ENCODE measurements around the gene TNFRSF13B. TPM values are rescaled to one million over a fixed set of nuclear protein-coding genes. Genes with fewer than 3 reads are reported as not detected.
A peak's percentile ranks its signal among the peaks of the same experiment; 100 is the strongest.

The TNFRSF13B gene
- total and polyA plus RNA-seq, 8 donors, result 0.25 to 1.8 (median 1.1) TPM; not detected in 4

- intact Hi-C loops (cut with DNase I; ENCODE audit: low total_unique reads), result no loop called here
- WGBS, 5 donors, result 75 to 97% (median 82%) methylated on average over 4 to 5 of the region's 5 CpGs
- Histone ChIP-seq H3K4me1 (peaks cover 35 to 65% (median 52%) of the 10 kb centered on the region in 4 donors), H3K4me3 (no peak overlapping the region), H3K27ac (peak overlapping the region; percentile 72 to 86 (median 79)), H3K36me3 (no peaks in the 10 kb centered on the region), H3K9me3 (no peaks in the 10 kb centered on the region), H3K27me3 (no peaks in the 10 kb centered on the region)
- no peak for DNase-seq
- no peak for TF ChIP-seq CTCF (IDR thresholded peaks at IDR 0.05)
These were observed 47.5 kb upstream of the TNFRSF13B start for GRCh38 chr17:17019430-17019762.

- no peaks in the 10 kb centered on the region for H3K36me3 ChIP-seq
- H3K27ac ChIP-seq, result peak overlapping the region; percentile 72 to 86 (median 79)
- peak; percentile 86 to 95 for DNase-seq
- H3K27me3 ChIP-seq, result no peaks in the 10 kb centered on the region
- intact Hi-C loops (cut with DNase I; ENCODE audit: low total_unique reads), result no loop called here
- TF ChIP-seq POLR2AphosphoS5 (IDR thresholded peaks at IDR 0.05) (peak; percentile 21 to 82 (median 82)), POLR2A (IDR thresholded peaks at IDR 0.05) (no peak), CTCF (IDR thresholded peaks at IDR 0.05) (no peak)
- H3K9me3 ChIP-seq, result no peaks in the 10 kb centered on the region
- 53 to 80% (median 60%) methylated on average over 10 of the region's 10 CpGs for WGBS, 5 donors
- H3K4me1 ChIP-seq, result peaks cover 35 to 67% (median 52%) of the 10 kb centered on the region in 4 donors
- H3K4me3 ChIP-seq, result no peak overlapping the region
These were observed 46.9 kb upstream of the TNFRSF13B start for GRCh38 chr17:17018612-17019429.

DNA sequence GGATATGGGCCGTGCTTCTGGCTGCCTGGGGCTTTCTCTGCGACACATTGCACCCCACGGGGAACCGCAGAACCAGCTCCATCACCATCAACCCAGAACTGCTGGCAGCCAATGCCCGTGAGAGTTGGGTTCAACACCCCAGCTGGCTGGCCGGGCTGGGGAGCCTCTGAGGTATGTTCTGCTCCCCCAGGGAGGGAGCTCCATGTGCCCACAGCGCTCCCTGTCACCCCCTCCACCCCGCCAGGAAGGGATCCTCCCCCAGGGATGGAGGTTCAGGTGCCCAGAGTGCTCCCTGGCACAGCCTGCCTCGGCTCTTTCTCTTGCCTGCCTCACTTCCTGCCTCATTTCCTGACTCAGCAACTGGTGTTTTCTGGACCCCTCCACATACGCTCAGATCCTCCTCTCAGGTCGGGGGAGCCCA lies 46.1 kb upstream of the TNFRSF13B start:
- 76 to 86% (median 79%) methylated on average over 7 to 11 of the region's 11 CpGs for WGBS, 5 donors
- DNase-seq, result no peak
- intact Hi-C loops (cut with DNase I; ENCODE audit: low total_unique reads), result no loop called here
- no peaks in the 10 kb centered on the region for H3K9me3 ChIP-seq
- TF ChIP-seq POLR2A (IDR thresholded peaks at IDR 0.05) (no peak), CTCF (IDR thresholded peaks at IDR 0.05) (no peak), EP300 (IDR thresholded peaks at IDR 0.05) (no peak), POLR2AphosphoS5 (IDR thresholded peaks at IDR 0.05) (no peak)
- no peaks in the 10 kb centered on the region for H3K36me3 ChIP-seq
- no peaks in the 10 kb centered on the region for H3K27me3 ChIP-seq
- H3K4me3 ChIP-seq, result no peak overlapping the region
- H3K27ac ChIP-seq, result peak overlapping the region; percentile 72 to 86 (median 79)
- peaks cover 35 to 67% (median 52%) of the 10 kb centered on the region in 4 donors for H3K4me1 ChIP-seq

- 91 to 98% (median 96%) methylated on average over 7 to 8 of the region's 8 CpGs for WGBS, 5 donors
- H3K27ac ChIP-seq, result peak overlapping the region; percentile 72 to 86 (median 79)
- DNase-seq, result no peak
These were observed 45.6 kb upstream of the TNFRSF13B start for GRCh38 chr17:17017343-17018014.

More at GRCh38 chr17:17017343-17018014, 45.6 kb upstream of the TNFRSF13B start:
- Histone ChIP-seq H3K4me3 (no peak overlapping the region), H3K4me1 (peaks cover 35 to 66% (median 52%) of the 10 kb centered on the region in 4 donors), H3K27me3 (no peaks in the 10 kb centered on the region), H3K9me3 (no peaks in the 10 kb centered on the region), H3K36me3 (no peaks in the 10 kb centered on the region)
- intact Hi-C loops (cut with DNase I; ENCODE audit: low total_unique reads), result no loop called here
- TF ChIP-seq CTCF (IDR thresholded peaks at IDR 0.05), result no peak
- no peak for TF ChIP-seq EP300 (IDR thresholded peaks at IDR 0.05)
- TF ChIP-seq POLR2AphosphoS5 (IDR thresholded peaks at IDR 0.05), result no peak
- no peak for TF ChIP-seq POLR2A (IDR thresholded peaks at IDR 0.05)

Measured in stomach (tissue), 9 donors.